HL-60 (cell line): ENCODE measurements around the gene GUCY1A2.

Source experiments
- POLR2AphosphoS5 ChIP-seq: IDR thresholded peaks from 2 replicates; pipeline ENCODE4 v1.6.1; 2012; ENCODE audit warnings: low read depth
- TF ChIP-seq, protein P1 (sequence below): IDR thresholded peaks from one replicate; pipeline ENCODE4 v1.5.1; 2011; ENCODE audit warnings: low read length, control low read depth, inconsistent platforms; ENCODE audit not compliant: insufficient read depth
- TF ChIP-seq, protein P2 (sequence below): IDR thresholded peaks from 2 replicates; pipeline ENCODE4 v1.6.1; 2012; ENCODE audit warnings: low read depth; ENCODE audit not compliant: insufficient replicate concordance

DNA sequence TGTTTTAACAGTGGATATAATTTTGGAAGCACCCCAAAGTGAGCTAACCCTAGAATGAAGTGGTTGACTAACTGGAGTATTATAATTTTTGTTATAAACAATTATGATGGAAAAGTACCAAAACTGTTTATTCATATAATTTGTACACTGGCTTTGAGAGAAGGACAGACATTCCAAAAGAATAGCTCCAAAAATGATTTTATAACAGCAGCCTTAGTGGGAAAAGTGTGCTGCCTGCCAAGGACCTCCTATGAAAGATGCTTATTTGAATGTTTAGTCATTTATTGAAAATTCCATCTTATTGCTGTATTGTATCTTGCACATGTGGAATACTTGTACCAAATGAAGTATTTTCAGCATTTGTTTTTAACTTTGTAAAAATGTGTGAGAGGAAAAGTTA, 169.8 kb downstream of the GUCY1A2 start:
- TF ChIP-seq POLR2AphosphoS5 = no peak
- TF ChIP-seq, protein P1, sequence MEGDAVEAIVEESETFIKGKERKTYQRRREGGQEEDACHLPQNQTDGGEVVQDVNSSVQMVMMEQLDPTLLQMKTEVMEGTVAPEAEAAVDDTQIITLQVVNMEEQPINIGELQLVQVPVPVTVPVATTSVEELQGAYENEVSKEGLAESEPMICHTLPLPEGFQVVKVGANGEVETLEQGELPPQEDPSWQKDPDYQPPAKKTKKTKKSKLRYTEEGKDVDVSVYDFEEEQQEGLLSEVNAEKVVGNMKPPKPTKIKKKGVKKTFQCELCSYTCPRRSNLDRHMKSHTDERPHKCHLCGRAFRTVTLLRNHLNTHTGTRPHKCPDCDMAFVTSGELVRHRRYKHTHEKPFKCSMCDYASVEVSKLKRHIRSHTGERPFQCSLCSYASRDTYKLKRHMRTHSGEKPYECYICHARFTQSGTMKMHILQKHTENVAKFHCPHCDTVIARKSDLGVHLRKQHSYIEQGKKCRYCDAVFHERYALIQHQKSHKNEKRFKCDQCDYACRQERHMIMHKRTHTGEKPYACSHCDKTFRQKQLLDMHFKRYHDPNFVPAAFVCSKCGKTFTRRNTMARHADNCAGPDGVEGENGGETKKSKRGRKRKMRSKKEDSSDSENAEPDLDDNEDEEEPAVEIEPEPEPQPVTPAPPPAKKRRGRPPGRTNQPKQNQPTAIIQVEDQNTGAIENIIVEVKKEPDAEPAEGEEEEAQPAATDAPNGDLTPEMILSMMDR = no peak
- TF ChIP-seq, protein P2, sequence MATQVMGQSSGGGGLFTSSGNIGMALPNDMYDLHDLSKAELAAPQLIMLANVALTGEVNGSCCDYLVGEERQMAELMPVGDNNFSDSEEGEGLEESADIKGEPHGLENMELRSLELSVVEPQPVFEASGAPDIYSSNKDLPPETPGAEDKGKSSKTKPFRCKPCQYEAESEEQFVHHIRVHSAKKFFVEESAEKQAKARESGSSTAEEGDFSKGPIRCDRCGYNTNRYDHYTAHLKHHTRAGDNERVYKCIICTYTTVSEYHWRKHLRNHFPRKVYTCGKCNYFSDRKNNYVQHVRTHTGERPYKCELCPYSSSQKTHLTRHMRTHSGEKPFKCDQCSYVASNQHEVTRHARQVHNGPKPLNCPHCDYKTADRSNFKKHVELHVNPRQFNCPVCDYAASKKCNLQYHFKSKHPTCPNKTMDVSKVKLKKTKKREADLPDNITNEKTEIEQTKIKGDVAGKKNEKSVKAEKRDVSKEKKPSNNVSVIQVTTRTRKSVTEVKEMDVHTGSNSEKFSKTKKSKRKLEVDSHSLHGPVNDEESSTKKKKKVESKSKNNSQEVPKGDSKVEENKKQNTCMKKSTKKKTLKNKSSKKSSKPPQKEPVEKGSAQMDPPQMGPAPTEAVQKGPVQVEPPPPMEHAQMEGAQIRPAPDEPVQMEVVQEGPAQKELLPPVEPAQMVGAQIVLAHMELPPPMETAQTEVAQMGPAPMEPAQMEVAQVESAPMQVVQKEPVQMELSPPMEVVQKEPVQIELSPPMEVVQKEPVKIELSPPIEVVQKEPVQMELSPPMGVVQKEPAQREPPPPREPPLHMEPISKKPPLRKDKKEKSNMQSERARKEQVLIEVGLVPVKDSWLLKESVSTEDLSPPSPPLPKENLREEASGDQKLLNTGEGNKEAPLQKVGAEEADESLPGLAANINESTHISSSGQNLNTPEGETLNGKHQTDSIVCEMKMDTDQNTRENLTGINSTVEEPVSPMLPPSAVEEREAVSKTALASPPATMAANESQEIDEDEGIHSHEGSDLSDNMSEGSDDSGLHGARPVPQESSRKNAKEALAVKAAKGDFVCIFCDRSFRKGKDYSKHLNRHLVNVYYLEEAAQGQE = no peak
